Measurements from ENCODE around the gene GFPT2.

GFPT2 gene

DNA sequence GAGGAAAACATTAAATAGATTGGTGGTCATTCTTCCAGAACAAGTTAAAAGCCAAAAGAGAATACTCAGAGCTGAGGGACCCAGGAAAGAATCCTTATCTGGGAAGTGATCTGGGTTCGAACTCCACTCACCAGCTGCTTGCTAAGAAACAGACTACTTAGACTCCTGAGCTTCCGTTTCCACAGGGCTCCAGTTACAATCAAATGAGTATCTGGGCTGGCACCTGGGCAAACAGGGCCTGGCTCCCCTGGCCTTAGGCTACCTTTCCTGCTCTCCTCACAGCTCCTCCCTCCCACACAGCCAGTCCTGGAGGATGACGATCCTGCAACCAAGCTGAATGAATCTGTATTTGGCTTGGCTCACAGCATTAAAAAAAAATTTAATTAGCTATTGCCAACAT is 63.7 kb downstream of the GFPT2 start:
- Mint-ChIP-seq H3K27me3 (no peaks in the 10 kb centered on the region), H3K27ac (no peak overlapping the region), H3K4me1 (ENCODE audit: low read depth) (peaks cover 53% of the 10 kb centered on the region), H3K9me3 (no peaks in the 10 kb centered on the region), H3K4me3 (no peak overlapping the region), H3K36me3 (ENCODE audit: low read depth) (peaks cover 39% of the 10 kb centered on the region)
- DNase-seq = no peak

DNA sequence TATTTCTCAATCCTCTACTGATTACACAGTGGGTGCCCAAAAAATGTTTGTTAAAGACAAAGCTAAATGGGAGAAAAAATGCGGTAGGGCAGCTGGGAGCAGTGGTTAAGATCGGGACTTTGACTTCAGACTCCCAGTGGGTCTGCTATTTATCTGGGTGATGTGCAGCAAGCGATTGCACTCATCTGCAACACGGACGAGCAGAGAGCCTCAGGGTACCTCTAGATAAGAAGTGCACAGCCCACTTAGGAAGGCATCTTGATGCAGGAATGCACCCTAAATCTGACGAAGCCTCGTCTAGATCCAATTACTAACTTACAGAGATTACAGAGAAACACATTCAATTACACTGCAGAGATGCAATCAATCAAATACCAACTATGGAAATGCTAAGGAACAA is 65.3 kb downstream of the GFPT2 start:
- peaks cover 48% of the 10 kb centered on the region for H3K36me3 Mint-ChIP-seq (ENCODE audit: low read depth)
- H3K27me3 Mint-ChIP-seq = no peaks in the 10 kb centered on the region
- H3K4me1 Mint-ChIP-seq (ENCODE audit: low read depth) = peaks cover 42% of the 10 kb centered on the region
- no peak overlapping the region for H3K4me3 Mint-ChIP-seq
- no peak for DNase-seq
- no peak overlapping the region for H3K27ac Mint-ChIP-seq
- H3K9me3 Mint-ChIP-seq = no peaks in the 10 kb centered on the region

DNA sequence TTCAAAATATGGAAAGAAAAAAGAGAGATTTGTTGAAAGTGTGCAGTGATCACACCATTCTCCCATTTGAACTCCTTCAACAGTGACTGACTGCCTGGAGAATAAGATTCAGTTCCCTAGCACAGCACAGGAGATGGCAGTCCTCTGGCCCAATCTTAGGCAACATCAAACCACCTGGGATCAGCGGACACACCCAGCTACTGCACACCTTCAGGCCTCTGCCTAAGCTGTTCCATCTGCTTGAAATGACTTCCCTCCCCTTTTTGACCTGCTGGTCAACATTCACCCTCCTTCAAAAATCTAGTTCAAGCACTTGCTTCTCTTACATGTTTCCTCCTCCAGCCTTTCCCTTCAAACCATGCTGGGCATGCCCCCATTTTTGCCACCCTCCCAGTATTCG is 65.7 kb downstream of the GFPT2 start:
- peaks cover 50% of the 10 kb centered on the region for H3K36me3 Mint-ChIP-seq (ENCODE audit: low read depth)
- no peak for DNase-seq
- no peak overlapping the region for H3K27ac Mint-ChIP-seq
- H3K9me3 Mint-ChIP-seq = no peaks in the 10 kb centered on the region
- H3K4me1 Mint-ChIP-seq (ENCODE audit: low read depth) = peaks cover 39% of the 10 kb centered on the region
- no peaks in the 10 kb centered on the region for H3K27me3 Mint-ChIP-seq
- H3K4me3 Mint-ChIP-seq = no peak overlapping the region

DNA sequence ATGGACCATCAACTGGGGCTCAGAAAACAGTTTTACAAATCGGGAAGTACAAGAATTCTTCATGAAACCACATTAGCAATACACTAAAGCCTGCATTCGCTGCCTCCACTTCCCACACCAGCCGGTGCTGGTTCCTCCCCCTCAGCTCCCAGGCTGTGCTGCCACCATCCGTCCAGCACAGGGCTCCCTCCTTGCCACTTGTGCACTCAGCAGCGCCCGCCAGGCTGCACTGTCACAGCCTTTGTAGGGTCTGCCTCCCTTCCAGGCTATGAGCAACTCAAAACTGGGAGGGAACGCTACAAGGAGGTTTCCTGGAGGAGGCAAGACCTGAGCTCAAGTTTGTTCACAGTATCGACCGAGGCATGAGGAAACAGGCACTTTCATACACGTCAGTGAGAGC is 69.0 kb downstream of the GFPT2 start:
- Mint-ChIP-seq H3K36me3 (ENCODE audit: low read depth) (peaks cover 78% of the 10 kb centered on the region), H3K4me3 (no peak overlapping the region), H3K4me1 (ENCODE audit: low read depth) (peaks cover 23% of the 10 kb centered on the region), H3K27me3 (no peaks in the 10 kb centered on the region), H3K9me3 (peaks cover 8% of the 10 kb centered on the region), H3K27ac (no peak overlapping the region)
- DNase-seq = no peak

DNA sequence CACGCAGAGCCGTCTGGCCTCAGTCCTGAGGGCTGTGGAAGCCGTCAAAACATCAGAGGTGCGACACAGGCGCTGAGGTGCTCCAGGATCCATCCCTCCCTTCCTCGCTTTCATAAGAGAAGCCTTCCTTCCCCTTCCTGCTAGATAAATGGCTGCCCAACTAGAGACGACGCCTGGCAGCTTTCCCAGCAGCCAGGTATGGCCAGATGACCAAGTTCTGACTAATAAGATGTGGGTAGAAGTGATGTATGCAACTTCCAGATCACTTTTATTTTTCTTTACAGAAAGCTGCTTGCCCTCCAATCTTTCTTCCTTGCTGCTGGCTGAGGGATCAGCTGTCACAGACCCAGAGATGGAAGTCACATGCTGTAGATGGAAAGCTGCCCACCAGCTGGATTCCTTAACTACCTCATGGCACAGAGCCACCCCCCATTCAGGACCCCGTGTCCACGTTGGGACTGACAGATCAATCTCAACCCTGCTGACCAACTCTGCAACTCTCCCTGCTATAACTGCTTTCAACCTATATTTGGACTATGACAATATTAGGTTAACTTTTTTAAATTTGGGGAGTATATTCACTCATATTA is 70.0 kb downstream of the GFPT2 start:
- no peak for DNase-seq
- H3K27me3 Mint-ChIP-seq = no peaks in the 10 kb centered on the region
- H3K9me3 Mint-ChIP-seq = peaks cover 10% of the 10 kb centered on the region
- H3K4me3 Mint-ChIP-seq = no peak overlapping the region
- peaks cover 89% of the 10 kb centered on the region for H3K36me3 Mint-ChIP-seq (ENCODE audit: low read depth)
- no peak overlapping the region for H3K27ac Mint-ChIP-seq
- peaks cover 19% of the 10 kb centered on the region for H3K4me1 Mint-ChIP-seq (ENCODE audit: low read depth)

DNA sequence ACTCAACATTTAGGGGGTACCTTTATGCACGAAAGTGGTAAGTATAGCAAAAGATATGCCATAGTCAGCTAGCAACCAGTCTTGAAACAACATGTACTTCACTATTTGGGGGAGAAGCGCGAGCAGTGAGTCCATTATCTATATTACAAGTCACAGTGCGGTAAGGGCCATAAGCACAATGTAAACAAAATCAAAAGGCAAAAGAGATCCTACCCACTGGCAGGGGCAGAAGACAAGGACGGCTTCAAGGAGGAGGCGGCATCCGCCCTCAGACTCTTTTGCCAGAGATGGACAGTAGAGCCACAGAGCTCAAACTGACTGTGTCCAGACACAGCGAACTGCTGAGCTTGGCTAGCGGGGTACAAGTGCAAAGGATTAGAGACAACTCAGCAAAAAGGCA is 70.9 kb downstream of the GFPT2 start:
- no peak overlapping the region for H3K27ac Mint-ChIP-seq
- H3K36me3 Mint-ChIP-seq (ENCODE audit: low read depth) = peaks cover 93% of the 10 kb centered on the region
- DNase-seq = no peak

DNA sequence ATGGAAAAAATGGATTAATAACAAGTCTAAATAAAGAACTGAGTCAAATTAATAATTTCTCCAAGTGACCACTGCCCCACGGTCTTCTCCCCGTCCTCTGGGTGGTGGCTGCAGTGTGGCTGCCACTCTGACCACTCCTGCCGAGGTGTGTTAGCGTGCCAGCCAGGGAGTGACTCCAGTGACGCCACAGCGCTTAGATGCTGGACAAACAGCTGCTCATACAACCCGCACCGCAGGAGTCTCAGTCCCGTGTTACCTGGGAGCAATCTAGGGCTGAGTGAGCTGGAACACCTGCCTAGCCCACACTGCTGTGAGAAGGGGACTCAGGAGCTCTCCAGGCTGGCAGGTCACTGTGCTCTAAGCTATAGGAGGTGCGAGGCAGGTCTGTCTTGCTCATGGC is 71.4 kb downstream of the GFPT2 start:
- no peaks in the 10 kb centered on the region for H3K27me3 Mint-ChIP-seq
- H3K27ac Mint-ChIP-seq = no peak overlapping the region
- peaks cover 14% of the 10 kb centered on the region for H3K4me1 Mint-ChIP-seq (ENCODE audit: low read depth)
- H3K36me3 Mint-ChIP-seq (ENCODE audit: low read depth) = peaks cover 93% of the 10 kb centered on the region
- peaks cover 19% of the 10 kb centered on the region for H3K9me3 Mint-ChIP-seq
- DNase-seq = no peak
- H3K4me3 Mint-ChIP-seq = no peak overlapping the region

More for the DNA sequence above, 70.9 kb downstream of the GFPT2 start:
- peaks cover 17% of the 10 kb centered on the region for H3K4me1 Mint-ChIP-seq (ENCODE audit: low read depth)
- H3K4me3 Mint-ChIP-seq = no peak overlapping the region
- H3K9me3 Mint-ChIP-seq = peaks cover 15% of the 10 kb centered on the region
- H3K27me3 Mint-ChIP-seq = no peaks in the 10 kb centered on the region

DNA sequence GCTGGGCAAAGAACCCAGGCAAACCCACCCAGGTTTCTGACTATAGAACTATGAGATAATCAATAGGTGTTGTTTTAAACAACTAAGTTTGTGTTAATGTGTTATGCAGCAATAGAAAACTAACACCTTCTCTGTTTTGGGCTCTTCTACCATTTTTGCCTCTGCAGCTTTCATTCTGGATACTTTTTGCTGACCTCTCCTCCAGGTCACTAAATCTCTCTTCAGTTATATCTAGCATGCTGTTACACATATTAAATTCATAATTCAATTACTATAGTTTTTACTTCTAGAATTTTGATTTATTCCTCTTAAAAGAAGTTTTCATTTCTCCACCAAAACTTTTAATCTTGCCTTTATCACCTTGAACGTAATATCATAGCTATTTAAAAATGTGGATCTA is 78.4 kb downstream of the GFPT2 start:
- no peak overlapping the region for H3K4me3 Mint-ChIP-seq
- no peak for DNase-seq
- no peaks in the 10 kb centered on the region for H3K27me3 Mint-ChIP-seq
- peaks cover 51% of the 10 kb centered on the region for H3K9me3 Mint-ChIP-seq
- no peak overlapping the region for H3K27ac Mint-ChIP-seq
- peaks cover 92% of the 10 kb centered on the region for H3K36me3 Mint-ChIP-seq (ENCODE audit: low read depth)
- H3K4me1 Mint-ChIP-seq (ENCODE audit: low read depth) = no peaks in the 10 kb centered on the region

DNA sequence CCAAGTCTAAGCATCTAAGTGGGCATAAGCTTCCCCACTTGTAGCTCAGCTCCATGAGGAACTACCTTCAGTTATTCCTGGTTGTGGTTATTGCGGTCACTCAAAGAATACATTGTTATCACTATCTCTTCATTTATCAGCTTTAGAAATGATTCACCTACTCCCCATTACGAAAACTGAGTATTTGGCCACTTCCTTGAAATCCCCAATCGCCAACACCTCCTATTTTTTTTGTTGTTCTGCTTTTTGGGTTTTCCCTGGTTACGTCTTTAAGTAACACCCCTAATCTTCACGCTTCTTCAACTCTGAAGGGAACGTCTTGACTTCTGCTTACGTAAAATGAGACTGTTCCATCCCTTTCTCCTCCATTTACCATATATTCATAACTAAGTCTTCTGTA is 81.9 kb downstream of the GFPT2 start:
- DNase-seq = no peak
- no peaks in the 10 kb centered on the region for H3K4me1 Mint-ChIP-seq (ENCODE audit: low read depth)
- no peak overlapping the region for H3K4me3 Mint-ChIP-seq
- H3K36me3 Mint-ChIP-seq (ENCODE audit: low read depth) = peaks cover 95% of the 10 kb centered on the region
- H3K27me3 Mint-ChIP-seq = no peaks in the 10 kb centered on the region
- no peak overlapping the region for H3K27ac Mint-ChIP-seq
- H3K9me3 Mint-ChIP-seq = peaks cover 52% of the 10 kb centered on the region

DNA sequence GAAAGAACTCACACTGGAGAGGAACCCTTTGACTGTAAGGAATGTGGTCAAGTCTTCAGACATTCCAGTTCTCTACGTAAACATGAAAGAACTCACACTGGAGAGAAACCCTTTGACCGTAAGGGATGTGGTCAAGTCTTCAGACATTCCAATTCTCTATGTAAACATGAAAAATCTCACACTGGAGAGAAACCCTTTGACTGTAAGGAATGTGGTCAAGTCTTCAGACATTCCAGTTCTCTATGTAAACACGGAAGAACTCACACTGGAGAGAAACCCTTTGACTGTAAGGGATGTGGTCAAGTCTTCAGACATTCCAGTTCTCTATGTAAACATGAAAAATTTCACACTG is 93.9 kb downstream of the GFPT2 start:
- peaks cover 98% of the 10 kb centered on the region for H3K36me3 Mint-ChIP-seq (ENCODE audit: low read depth)
- no peaks in the 10 kb centered on the region for H3K27me3 Mint-ChIP-seq
- H3K4me1 Mint-ChIP-seq (ENCODE audit: low read depth) = no peaks in the 10 kb centered on the region
- DNase-seq = no peak
- no peak overlapping the region for H3K4me3 Mint-ChIP-seq
- peaks cover 63% of the 10 kb centered on the region for H3K9me3 Mint-ChIP-seq
- no peak overlapping the region for H3K27ac Mint-ChIP-seq

DNA sequence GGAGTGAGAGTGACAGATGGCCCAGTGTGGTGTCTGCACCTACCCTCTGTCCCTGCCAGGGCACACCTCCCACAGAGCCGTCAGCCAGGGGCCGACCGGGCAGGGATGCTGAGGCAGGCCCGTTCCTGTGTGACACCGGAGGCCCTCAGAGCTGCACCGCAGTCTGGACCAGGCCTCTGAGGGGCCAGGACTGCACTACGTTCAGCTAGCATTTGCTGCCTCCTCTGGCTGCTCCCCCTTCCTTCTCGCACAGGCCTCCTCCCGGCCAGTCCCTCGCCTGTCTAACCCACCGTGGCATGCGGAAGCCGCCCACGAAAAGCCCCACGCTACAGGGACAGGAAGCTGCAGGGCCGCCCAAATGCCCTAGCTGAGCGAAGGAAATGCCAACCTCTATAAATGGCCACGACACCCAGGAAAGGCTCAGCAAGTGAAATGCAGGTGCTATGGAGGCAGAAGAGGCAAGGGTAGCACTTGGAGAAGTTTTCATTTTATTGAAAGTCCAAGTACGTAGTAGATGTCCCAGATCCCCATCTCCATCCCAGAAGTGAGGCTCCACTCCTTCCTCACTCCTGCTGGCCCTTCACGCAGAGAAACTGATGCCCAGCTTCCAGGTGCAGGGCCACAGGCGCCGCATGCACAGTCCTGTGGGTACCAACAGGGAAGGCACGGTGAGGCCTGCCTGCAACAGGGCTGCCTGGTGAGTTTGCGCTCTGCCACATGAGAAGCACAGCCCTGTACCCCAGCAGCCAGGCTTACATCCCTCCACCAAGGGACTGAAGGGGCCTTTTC is 99.9 kb downstream of the GFPT2 start:
- Mint-ChIP-seq H3K4me3 (no peak overlapping the region), H3K27me3 (no peaks in the 10 kb centered on the region), H3K9me3 (peaks cover 59% of the 10 kb centered on the region), H3K27ac (no peak overlapping the region), H3K36me3 (ENCODE audit: low read depth) (peaks cover 98% of the 10 kb centered on the region), H3K4me1 (ENCODE audit: low read depth) (no peaks in the 10 kb centered on the region)
- DNase-seq = no peak

DNA sequence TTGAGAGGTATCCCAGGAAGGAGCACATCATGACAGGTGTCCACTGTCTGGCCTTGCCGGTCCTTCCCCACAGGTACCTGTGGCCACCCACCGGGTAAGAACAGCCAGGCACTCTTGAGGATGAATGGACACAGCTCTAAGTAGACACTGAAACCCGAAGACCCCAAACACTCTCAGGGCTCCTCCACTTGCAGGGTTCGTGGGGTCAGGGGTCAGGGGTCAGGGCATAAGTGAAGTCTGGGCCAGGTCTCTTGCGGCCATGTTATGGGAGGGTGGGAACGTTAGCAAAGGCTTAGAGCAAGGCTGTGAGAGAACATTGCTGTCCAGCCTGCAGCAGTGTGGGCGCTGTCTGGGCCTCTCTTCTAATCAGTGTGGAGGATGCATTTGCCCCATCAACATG is 101.2 kb downstream of the GFPT2 start:
- no peak overlapping the region for H3K27ac Mint-ChIP-seq
- DNase-seq = no peak
- peaks cover 57% of the 10 kb centered on the region for H3K9me3 Mint-ChIP-seq
- H3K36me3 Mint-ChIP-seq (ENCODE audit: low read depth) = peaks cover 98% of the 10 kb centered on the region
- H3K4me1 Mint-ChIP-seq (ENCODE audit: low read depth) = no peaks in the 10 kb centered on the region
- no peak overlapping the region for H3K4me3 Mint-ChIP-seq
- H3K27me3 Mint-ChIP-seq = no peaks in the 10 kb centered on the region

DNA sequence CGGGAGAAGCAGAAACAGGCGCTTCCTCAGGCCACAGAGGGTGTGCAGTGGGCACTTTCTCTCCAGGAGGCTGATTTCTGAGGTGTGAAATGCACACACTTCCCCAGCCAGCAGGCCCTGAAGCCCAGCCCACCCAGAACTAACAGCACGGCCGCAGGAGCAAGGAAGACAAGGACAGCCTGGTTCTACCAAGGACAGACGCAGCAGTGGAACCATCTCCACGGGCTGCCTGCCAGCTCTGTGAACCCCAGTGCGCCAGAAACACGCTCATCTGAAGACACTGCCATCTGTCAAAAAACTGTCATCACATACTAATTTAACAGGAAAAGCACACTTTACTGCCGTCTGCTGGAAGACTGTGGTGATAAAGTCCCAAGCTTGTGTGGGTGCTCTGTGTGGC is 102.0 kb downstream of the GFPT2 start:
- Mint-ChIP-seq H3K4me3 (no peak overlapping the region), H3K27me3 (no peaks in the 10 kb centered on the region), H3K9me3 (peaks cover 62% of the 10 kb centered on the region), H3K36me3 (ENCODE audit: low read depth) (peaks cover 98% of the 10 kb centered on the region), H3K27ac (no peak overlapping the region), H3K4me1 (ENCODE audit: low read depth) (no peaks in the 10 kb centered on the region)
- no peak for DNase-seq

Data from activated T-cell treated with anti-CD3 and anti-CD28 coated beads, Interleukin-2, amount 50 U/mL, for 24 hours (primary cell).